HCT116 (cell line): ENCODE measurements around the gene OR11A1. TPM values are rescaled to one million over a fixed set of nuclear protein-coding genes. Genes with fewer than 3 reads are reported as not detected.

Experiments
- ATAC-seq: fragments of 200-7000 bp; cut with Tn5 transposase; 2 replicates; pipeline ENCODE4 v1.9.1; 2020; ENCODE audit warnings: mild to moderate bottlenecking, moderate library complexity
- BruUV-seq: library from RNA; stranded (reverse); fragments of 400-500 nt; replicated peaks from 2 replicates; lab custom pipeline; 2021; lab: Mats Ljungman, UMichigan
- CTCF ChIA-PET: fragments of 300-600 bp; sonication (Branson Sonifier 250); formaldehyde crosslinking; loops from one replicate; lab custom pipeline; 2021; ENCODE audit warnings: antibody characterized with exemption; lab: Charles Lee
- POLR2A ChIA-PET: fragments of 300-600, 350-600 bp; sonication (Branson Sonifier 250); formaldehyde crosslinking; loops from one replicate; lab custom pipeline; 2021; ENCODE audit warnings: antibody characterized with exemption; lab: Charles Lee
- RAD21 ChIA-PET, 2 experiments: fragments of 300-600 bp; sonication (Branson Sonifier 250); formaldehyde crosslinking; loops; one replicate each; lab custom pipeline; 2023; ENCODE audit warnings: low total read pairs in 2 of 2; ENCODE audit not compliant: uncharacterized antibody in 2 of 2, unreplicated experiment in 2 of 2, low non-redundant PET in 1 of 2; lab: Charles Lee
- DNase-seq: peaks from one replicate; pipeline ENCODE4 v3.0.0-alpha.2; 2010; ENCODE audit warnings: low read depth, low spot score
- H2AFZ ChIP-seq: fragments of 200-600 bp; shearing (Covaris generic), sonication (generic); 2 replicates; pipeline ENCODE4 v1.6.1; 2017; ENCODE audit warnings: low read depth, mixed run types, mixed read lengths, antibody characterized with exemption, low read length; ENCODE audit not compliant: poor library complexity, severe bottlenecking
- H3K27ac ChIP-seq: 2 replicates; pipeline ENCODE4 v1.5.1; 2012; ENCODE audit warnings: low read depth, low read length
- H3K27me3 ChIP-seq: fragments of 200-600 bp; sonication (generic); 2 replicates; pipeline ENCODE4 v1.6.1; 2016; ENCODE audit warnings: mixed run types, low read length, mixed read lengths; ENCODE audit not compliant: insufficient read depth
- H3K36me3 ChIP-seq, 2 experiments: fragments of 200-500 bp in 1 of 2; fragments of 200-600 bp in 1 of 2; sonication (Bioruptor generic) in 1 of 2; sonication (generic) in 1 of 2; 2 replicates each; pipeline versions ENCODE4 v1.5.1 to v1.6.1; 2014 to 2016; ENCODE audit warnings: low read length in 2 of 2, inconsistent platforms in 1 of 2, mixed read lengths in 1 of 2, mixed run types in 1 of 2; ENCODE audit not compliant: insufficient read depth in 2 of 2, control insufficient read depth in 1 of 2
- H3K4me1 ChIP-seq, 2 experiments: fragments of 200-600 bp in 1 of 2; sonication (generic) in 1 of 2; 2 replicates each; pipeline versions ENCODE4 v1.5.1 to v1.6.1; 2012 to 2017; ENCODE audit warnings: low read length in 2 of 2, inconsistent platforms in 1 of 2, mild to moderate bottlenecking in 1 of 2, mixed read lengths in 1 of 2, mixed run types in 1 of 2, moderate library complexity in 1 of 2; ENCODE audit not compliant: insufficient read depth in 2 of 2, control insufficient read depth in 1 of 2
- H3K4me2 ChIP-seq: fragments of 200-600 bp; sonication (generic); 2 replicates; pipeline ENCODE4 v1.6.1; 2017; ENCODE audit warnings: mixed run types, low read length, mixed read lengths
- H3K4me3 ChIP-seq, 2 experiments: fragments of 200-600 bp in 1 of 2; sonication (generic) in 1 of 2; replicated peaks in 1 of 2; 2 replicates each; pipeline ENCODE4 v1.5.1; 2011 to 2016; ENCODE audit warnings: low read length in 2 of 2, control low read depth in 1 of 2, low read depth in 1 of 2, mild to moderate bottlenecking in 1 of 2, mixed read lengths in 1 of 2, mixed run types in 1 of 2
- H3K79me2 ChIP-seq: fragments of 200-600 bp; sonication (generic); 2 replicates; pipeline ENCODE4 v1.6.1; 2017; ENCODE audit warnings: mild to moderate bottlenecking, mixed run types, low read length, moderate library complexity, mixed read lengths; ENCODE audit not compliant: insufficient read depth
- H3K9ac ChIP-seq: fragments of 200-600 bp; sonication (generic); 2 replicates; pipeline ENCODE4 v1.6.1; 2016; ENCODE audit warnings: low read length, mixed read lengths
- H3K9me2 ChIP-seq: fragments of 200-600 bp; sonication (generic), shearing (Covaris generic); 2 replicates; pipeline ENCODE4 v1.6.1; 2017; ENCODE audit warnings: mixed run types, mild to moderate bottlenecking, moderate library complexity; ENCODE audit not compliant: insufficient read depth
- H3K9me3 ChIP-seq, 2 experiments: fragments of 200-500 bp in 1 of 2; fragments of 200-600 bp in 1 of 2; sonication (Bioruptor generic) in 1 of 2; sonication (generic) in 1 of 2; 2 replicates each; pipeline ENCODE4 v1.6.1; 2014 to 2017; ENCODE audit warnings: low read length in 2 of 2, mixed read lengths in 2 of 2, inconsistent platforms in 1 of 2, low read depth in 1 of 2, mild to moderate bottlenecking in 1 of 2, mixed run types in 1 of 2, moderate library complexity in 1 of 2; ENCODE audit not compliant: control insufficient read depth in 1 of 2, insufficient read depth in 1 of 2
- H4K20me1 ChIP-seq: fragments of 200-600 bp; sonication (generic), shearing (Covaris generic); 2 replicates; pipeline ENCODE4 v1.6.1; 2017; ENCODE audit warnings: mixed run types, mild to moderate bottlenecking, moderate library complexity; ENCODE audit not compliant: insufficient read depth
- ATF3 ChIP-seq: IDR thresholded peaks from 2 replicates; pipeline ENCODE4 v1.6.1; 2012
- CBX3 ChIP-seq: IDR thresholded peaks from 2 replicates; pipeline ENCODE4 v1.6.1; 2012; ENCODE audit warnings: low read depth
- CEBPB ChIP-seq: IDR thresholded peaks from 2 replicates; pipeline ENCODE4 v1.6.1; 2012; ENCODE audit warnings: low read depth
- CTCF ChIP-seq, 3 experiments: fragments of 200-600 bp in 1 of 3; sonication (generic) in 1 of 3; IDR thresholded peaks in 2 of 3; conservative IDR thresholded peaks in 1 of 3; 2 replicates each; pipeline ENCODE4 v1.5.1; 2012 to 2017; ENCODE audit warnings: low read depth in 2 of 3, low read length in 2 of 3, antibody characterized with exemption in 1 of 3, borderline replicate concordance in 1 of 3, control low read depth in 1 of 3, mild to moderate bottlenecking in 1 of 3, mixed read lengths in 1 of 3, mixed run types in 1 of 3, moderate library complexity in 1 of 3; ENCODE audit not compliant: insufficient read depth in 1 of 3
- EGR1 ChIP-seq: IDR thresholded peaks from 2 replicates; pipeline ENCODE4 v1.6.1; 2012; ENCODE audit warnings: low read depth
- EZH2phosphoT487 ChIP-seq: fragments of 200-600 bp; IDR thresholded peaks from 2 replicates; pipeline ENCODE4 v1.6.1; 2018; ENCODE audit warnings: antibody characterized with exemption, borderline replicate concordance
- FOSL1 ChIP-seq: IDR thresholded peaks from 2 replicates; pipeline ENCODE4 v1.6.1; 2012; ENCODE audit warnings: low read depth
- POLR2AphosphoS5 ChIP-seq: IDR thresholded peaks from 2 replicates; pipeline ENCODE4 v1.6.1; 2011; ENCODE audit warnings: mild to moderate bottlenecking, low read depth, low read length, moderate library complexity
- REST ChIP-seq: IDR thresholded peaks from 2 replicates; pipeline ENCODE4 v1.6.1; 2012; ENCODE audit warnings: low read depth
- SIN3A ChIP-seq: IDR thresholded peaks from 2 replicates; pipeline ENCODE4 v1.6.1; 2012; ENCODE audit warnings: low read depth
- SP1 ChIP-seq: IDR thresholded peaks from 2 replicates; pipeline ENCODE4 v1.6.1; 2012; ENCODE audit warnings: low read depth
- TCF7L2 ChIP-seq: IDR thresholded peaks from 2 replicates; pipeline ENCODE4 v1.7.0; 2011; ENCODE audit warnings: borderline replicate concordance, inconsistent platforms; ENCODE audit not compliant: insufficient read depth, insufficient read length; ENCODE audit errors: extremely low read depth
- YY1 ChIP-seq: IDR thresholded peaks from 2 replicates; pipeline ENCODE4 v1.6.1; 2011; ENCODE audit warnings: low read length, low read depth, moderate library complexity, mild to moderate bottlenecking; ENCODE audit not compliant: insufficient replicate concordance; ENCODE audit errors: extremely low read depth
- ZBTB33 ChIP-seq: IDR thresholded peaks from 2 replicates; pipeline ENCODE4 v1.6.1; 2011; ENCODE audit warnings: mild to moderate bottlenecking, low read length, moderate library complexity; ENCODE audit not compliant: insufficient replicate concordance; ENCODE audit errors: extremely low read depth
- ZNF274 ChIP-seq: fragments of 200-500 bp; sonication (Bioruptor generic); IDR thresholded peaks from 2 replicates; pipeline ENCODE4 v1.6.1; 2014; ENCODE audit warnings: mild to moderate bottlenecking, low read depth, low read length, inconsistent platforms
- intact Hi-C: fragments of 100-400 bp; cut with micrococcal nuclease; formaldehyde crosslinking; loops from 2 replicates; pipeline ENCODE4 v1.10.0; 2022
- total RNA-seq: library from RNA; stranded (reverse); gene quantifications from one replicate; pipeline ENCODE4 v1.2.1, GENCODE V29; 2021; ENCODE audit not compliant: unreplicated experiment

The OR11A1 gene
- total RNA-seq, 1 experiment from 2014 or later: not detected

GRCh38 chr6:29403801-29404200 lies 53.1 kb downstream of the OR11A1 start:
- ATAC-seq: no peak
- H2AFZ ChIP-seq: no peak overlapping the region
- H3K4me2 ChIP-seq: no peak overlapping the region
- H3K4me3 ChIP-seq: no peak overlapping the region
- H3K9me3 ChIP-seq: no peaks in the 10 kb centered on the region
- intact Hi-C loops: no loop called here
- H4K20me1 ChIP-seq: no peaks in the 10 kb centered on the region
- no peak overlapping the region for H3K9ac ChIP-seq
- no peak overlapping the region for H3K27ac ChIP-seq
- no peaks in the 10 kb centered on the region for H3K36me3 ChIP-seq
- H3K79me2 ChIP-seq: no peaks in the 10 kb centered on the region
- H3K9me2 ChIP-seq: no peaks in the 10 kb centered on the region
- RAD21 ChIA-PET: no interaction called here
- BruUV-seq: no TSS peak
- no peaks in the 10 kb centered on the region for H3K4me1 ChIP-seq
- H3K27me3 ChIP-seq: no peaks in the 10 kb centered on the region
- no peak for TF ChIP-seq YY1
- no peak for TF ChIP-seq CTCF (IDR thresholded peaks at IDR 0.05 in 2 of 3, conservative IDR thresholded peaks at IDR 0.05 in 1 of 3; ENCODE audit: borderline replicate concordance in 1 of 3, insufficient read depth in 1 of 3, low read depth in 2 of 3, low read length in 2 of 3)
- no peak for TF ChIP-seq ZBTB33
- no peak for TF ChIP-seq POLR2AphosphoS5
- no peak for TF ChIP-seq REST
- no peak for TF ChIP-seq TCF7L2
- TF ChIP-seq EZH2phosphoT487: no peak
- TF ChIP-seq CEBPB: no peak
- TF ChIP-seq EGR1: no peak
- no peak for TF ChIP-seq CBX3
- no peak for TF ChIP-seq ZNF274
- TF ChIP-seq SIN3A: no peak
- no peak for TF ChIP-seq FOSL1
- no peak for TF ChIP-seq SP1
- no peak for TF ChIP-seq ATF3
- no peak for DNase-seq
- CTCF ChIA-PET: no interaction called here
- POLR2A ChIA-PET: no interaction called here
